IPS-NIHi7 (cell line): Measurements from ENCODE around the gene SEC61A1.

Source experiments
- DNase-seq: peaks from one replicate; pipeline ENCODE4 v3.0.0; 2012; ENCODE audit warnings: mixed read lengths; ENCODE audit errors: extremely low spot score

SEC61A1 gene

GRCh38 chr3:128051837-128052594 is at the start of gene SEC61A1:
Gene SEC61A1 (plus strand): TSS chr3:128052437. CDS start chr3:128052553, 116 bp downstream.
- peak; percentile 98 for DNase-seq

GRCh38 chr3:128004661-128005060 is 47.6 kb upstream of the SEC61A1 start:
- no peak for DNase-seq

- peak; percentile 51 for DNase-seq
Measured at GRCh38 chr3:128006061-128007032, 45.9 kb upstream of the SEC61A1 start.

GRCh38 chr3:128007033-128007424 is 45.2 kb upstream of the SEC61A1 start:
- no peak for DNase-seq

GRCh38 chr3:128009952-128010846 is 42.0 kb upstream of the SEC61A1 start:
- no peak for DNase-seq

GRCh38 chr3:128011140-128011539 is 41.1 kb upstream of the SEC61A1 start:
- DNase-seq: peak; percentile 92

GRCh38 chr3:128012050-128012449 is 40.2 kb upstream of the SEC61A1 start:
- DNase-seq: no peak

GRCh38 chr3:128014548-128014947 is 37.7 kb upstream of the SEC61A1 start:
- no peak for DNase-seq

- DNase-seq: no peak
Measured at GRCh38 chr3:128016502-128016901, 35.7 kb upstream of the SEC61A1 start.

- DNase-seq: no peak
Measured at GRCh38 chr3:128021768-128022372, 30.4 kb upstream of the SEC61A1 start.

GRCh38 chr3:128033102-128033501 is 19.1 kb upstream of the SEC61A1 start:
- no peak for DNase-seq

GRCh38 chr3:128036119-128036518 is 16.1 kb upstream of the SEC61A1 start:
- DNase-seq: no peak

GRCh38 chr3:128040041-128040440 is 12.2 kb upstream of the SEC61A1 start:
- DNase-seq: no peak

- DNase-seq: no peak
Measured at GRCh38 chr3:128040660-128041059, 11.6 kb upstream of the SEC61A1 start.

GRCh38 chr3:128041344-128041743 is 10.9 kb upstream of the SEC61A1 start:
- no peak for DNase-seq

GRCh38 chr3:128050597-128050996 is 1.6 kb upstream of the SEC61A1 start:
- DNase-seq: no peak

- peak; percentile 31 for DNase-seq
Measured at GRCh38 chr3:128051459-128051836, 789 bp upstream of the SEC61A1 start.

GRCh38 chr3:128052595-128053351 is 536 bp downstream of the SEC61A1 start:
- no peak for DNase-seq

- no peak for DNase-seq
Measured at GRCh38 chr3:128053614-128054013, 1.4 kb downstream of the SEC61A1 start.

- DNase-seq: no peak
Measured at GRCh38 chr3:128054367-128054766, 2.1 kb downstream of the SEC61A1 start.
